Glutamatergic neuron (in vitro differentiated cells): ENCODE results near the gene CACNA1I. TPM values are rescaled to one million over a fixed set of nuclear protein-coding genes. Genes with fewer than 3 reads are reported as not detected.

ENCODE experiments used
- DNase-seq: peaks from one replicate; pipeline ENCODE4 v3.0.0; 2022
- H3K27ac Mint-ChIP-seq: one replicate; pipeline ENCODE4 v1.8.0; 2020; ENCODE audit warnings: mild to moderate bottlenecking, mixed read lengths, inconsistent platforms; ENCODE audit not compliant: unreplicated experiment
- H3K27me3 Mint-ChIP-seq: one replicate; pipeline ENCODE4 v1.8.0; 2020; ENCODE audit warnings: mild to moderate bottlenecking, moderate library complexity, mixed read lengths, inconsistent platforms; ENCODE audit not compliant: unreplicated experiment
- H3K36me3 Mint-ChIP-seq: one replicate; pipeline ENCODE4 v1.8.0; 2020; ENCODE audit warnings: mild to moderate bottlenecking, mixed read lengths, inconsistent platforms; ENCODE audit not compliant: unreplicated experiment
- H3K4me1 Mint-ChIP-seq: one replicate; pipeline ENCODE4 v1.8.0; 2020; ENCODE audit warnings: mild to moderate bottlenecking, low read depth, mixed read lengths, inconsistent platforms; ENCODE audit not compliant: unreplicated experiment
- H3K4me3 Mint-ChIP-seq: one replicate; pipeline ENCODE4 v1.8.0; 2020; ENCODE audit warnings: mild to moderate bottlenecking, mixed read lengths, inconsistent platforms; ENCODE audit not compliant: unreplicated experiment
- H3K9me3 Mint-ChIP-seq: one replicate; pipeline ENCODE4 v1.8.0; 2020; ENCODE audit warnings: mild to moderate bottlenecking, moderate library complexity, mixed read lengths, inconsistent platforms; ENCODE audit not compliant: unreplicated experiment
- total RNA-seq: library from RNA; stranded (reverse); fragmentation: NEBNext Ultra II Directional; extraction: Animal tissue kit (Norgen Biotek cat#: 25700); gene quantifications from one replicate; pipeline ENCODE4 v1.2.1, GENCODE V29; 2021; ENCODE audit not compliant: unreplicated experiment
- TF ChIP-seq, protein P1 (sequence below): fragments of 200-600 bp; sonication (generic); IDR thresholded peaks from one replicate; pipeline ENCODE4 v1.5.0; 2021; ENCODE audit not compliant: partially characterized antibody, unreplicated experiment

CACNA1I gene
- total RNA-seq, 1 donor from 2014 or later = 0.12 TPM

DNA sequence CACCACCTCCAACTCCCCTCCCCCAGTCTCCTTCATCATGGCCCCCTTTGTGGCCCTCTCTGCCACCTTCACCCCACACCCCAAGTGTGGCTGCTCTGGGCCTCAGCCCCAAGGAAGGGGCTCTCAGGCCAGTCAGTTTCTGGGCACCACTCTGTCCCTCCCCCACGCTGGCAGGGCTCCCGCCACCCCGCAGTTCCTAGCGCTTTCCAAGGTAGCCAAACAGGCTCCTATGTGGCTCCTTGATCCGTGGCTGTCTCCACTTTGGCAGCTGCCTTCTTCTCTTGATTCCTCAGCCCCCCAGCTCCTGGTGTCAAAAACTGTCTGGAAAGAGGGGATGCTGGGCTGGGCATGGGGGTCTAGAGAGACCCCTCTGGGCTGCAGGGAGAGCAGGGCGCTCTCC is 10.4 kb upstream of the CACNA1I start:
- TF ChIP-seq, protein P1, sequence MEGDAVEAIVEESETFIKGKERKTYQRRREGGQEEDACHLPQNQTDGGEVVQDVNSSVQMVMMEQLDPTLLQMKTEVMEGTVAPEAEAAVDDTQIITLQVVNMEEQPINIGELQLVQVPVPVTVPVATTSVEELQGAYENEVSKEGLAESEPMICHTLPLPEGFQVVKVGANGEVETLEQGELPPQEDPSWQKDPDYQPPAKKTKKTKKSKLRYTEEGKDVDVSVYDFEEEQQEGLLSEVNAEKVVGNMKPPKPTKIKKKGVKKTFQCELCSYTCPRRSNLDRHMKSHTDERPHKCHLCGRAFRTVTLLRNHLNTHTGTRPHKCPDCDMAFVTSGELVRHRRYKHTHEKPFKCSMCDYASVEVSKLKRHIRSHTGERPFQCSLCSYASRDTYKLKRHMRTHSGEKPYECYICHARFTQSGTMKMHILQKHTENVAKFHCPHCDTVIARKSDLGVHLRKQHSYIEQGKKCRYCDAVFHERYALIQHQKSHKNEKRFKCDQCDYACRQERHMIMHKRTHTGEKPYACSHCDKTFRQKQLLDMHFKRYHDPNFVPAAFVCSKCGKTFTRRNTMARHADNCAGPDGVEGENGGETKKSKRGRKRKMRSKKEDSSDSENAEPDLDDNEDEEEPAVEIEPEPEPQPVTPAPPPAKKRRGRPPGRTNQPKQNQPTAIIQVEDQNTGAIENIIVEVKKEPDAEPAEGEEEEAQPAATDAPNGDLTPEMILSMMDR = no peak
- peaks cover 8% of the 10 kb centered on the region for H3K27me3 Mint-ChIP-seq
- H3K4me1 Mint-ChIP-seq = peaks cover 1% of the 10 kb centered on the region
- H3K27ac Mint-ChIP-seq = no peak overlapping the region
- H3K4me3 Mint-ChIP-seq = no peak overlapping the region
- DNase-seq = no peak
- no peaks in the 10 kb centered on the region for H3K9me3 Mint-ChIP-seq
- no peaks in the 10 kb centered on the region for H3K36me3 Mint-ChIP-seq

DNA sequence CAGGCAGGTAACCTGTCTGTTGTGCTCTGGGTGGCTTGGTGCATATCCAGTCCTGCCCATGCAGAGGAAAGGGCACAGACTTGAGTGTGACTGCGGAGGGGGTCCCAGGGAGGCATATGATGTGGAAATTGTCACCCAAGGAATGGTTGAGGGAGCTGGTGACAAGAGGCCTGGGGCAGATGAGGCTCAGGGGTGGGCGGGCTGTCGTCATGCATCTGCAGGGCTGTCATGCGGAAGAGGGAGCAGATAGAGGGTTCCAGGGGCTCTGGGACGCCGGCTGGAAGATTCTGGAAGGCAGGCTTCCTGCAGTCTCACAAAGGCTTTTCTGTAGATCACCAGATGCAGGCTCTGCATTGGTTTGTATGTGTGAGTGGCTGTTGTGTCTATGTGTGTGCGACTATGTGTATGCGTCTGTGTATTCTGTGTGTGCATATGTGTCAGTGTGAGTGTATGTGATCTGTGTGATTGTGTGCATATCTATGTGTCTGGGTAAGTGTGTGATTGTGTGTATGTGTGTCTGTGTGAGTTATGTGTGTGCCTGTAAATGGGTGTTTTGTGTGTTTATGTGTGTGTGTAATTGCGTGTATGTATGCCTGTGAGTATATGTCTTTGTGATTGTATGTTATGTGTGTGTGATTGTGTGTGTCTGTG is 7.6 kb upstream of the CACNA1I start:
- no peak for DNase-seq
- Mint-ChIP-seq H3K27ac (no peak overlapping the region), H3K4me1 (no peaks in the 10 kb centered on the region), H3K9me3 (peaks cover 7% of the 10 kb centered on the region), H3K27me3 (peaks cover 3% of the 10 kb centered on the region), H3K4me3 (no peak overlapping the region), H3K36me3 (peaks cover 8% of the 10 kb centered on the region)
- TF ChIP-seq, protein P1 = no peak

- no peaks in the 10 kb centered on the region for H3K4me1 Mint-ChIP-seq
- H3K27me3 Mint-ChIP-seq = no peaks in the 10 kb centered on the region
- H3K4me3 Mint-ChIP-seq = no peak overlapping the region
- peaks cover 8% of the 10 kb centered on the region for H3K36me3 Mint-ChIP-seq
- no peak overlapping the region for H3K27ac Mint-ChIP-seq
- no peak for DNase-seq
- H3K9me3 Mint-ChIP-seq = peaks cover 7% of the 10 kb centered on the region
- TF ChIP-seq, protein P1 = no peak
Measured at GRCh38 chr22:39563571-39564428, 6.8 kb upstream of the CACNA1I start.

GRCh38 chr22:39565414-39565944 is 5.1 kb upstream of the CACNA1I start:
- no peaks in the 10 kb centered on the region for H3K27me3 Mint-ChIP-seq
- TF ChIP-seq, protein P1 = no peak
- no peak for DNase-seq
- H3K36me3 Mint-ChIP-seq = peaks cover 8% of the 10 kb centered on the region
- H3K27ac Mint-ChIP-seq = peak overlapping the region; percentile 45
- no peaks in the 10 kb centered on the region for H3K4me1 Mint-ChIP-seq
- H3K9me3 Mint-ChIP-seq = peaks cover 7% of the 10 kb centered on the region
- H3K4me3 Mint-ChIP-seq = no peak overlapping the region
